LNCAP (cell line): ENCODE measurements around the gene C11orf86.

Source experiments
- CTCF ChIP-seq: fragments of 450-650 bp; IDR thresholded peaks from 2 replicates; pipeline ENCODE4 v1.5.1; 2017; ENCODE audit warnings: mild to moderate bottlenecking

C11orf86 gene

DNA sequence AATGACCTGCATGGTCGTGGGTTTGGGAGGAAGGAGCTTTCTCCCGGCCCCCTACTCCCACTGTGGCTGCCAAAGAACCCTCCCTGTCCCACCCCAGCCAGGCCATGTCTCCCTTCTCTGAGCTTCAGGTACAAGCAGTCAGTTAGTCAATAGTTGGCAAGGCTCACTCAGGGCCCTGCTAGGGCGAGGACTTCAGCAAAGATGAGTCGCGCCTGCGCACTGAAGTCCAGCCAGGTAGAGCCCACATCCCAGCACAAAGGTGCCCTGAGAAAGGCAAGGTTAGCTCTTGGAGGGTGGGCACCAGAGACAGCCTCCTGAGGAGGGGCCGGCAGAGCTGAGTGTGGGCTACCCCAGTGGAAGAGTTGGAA, 11.1 kb downstream of the C11orf86 start:
- no peak for TF ChIP-seq CTCF

DNA sequence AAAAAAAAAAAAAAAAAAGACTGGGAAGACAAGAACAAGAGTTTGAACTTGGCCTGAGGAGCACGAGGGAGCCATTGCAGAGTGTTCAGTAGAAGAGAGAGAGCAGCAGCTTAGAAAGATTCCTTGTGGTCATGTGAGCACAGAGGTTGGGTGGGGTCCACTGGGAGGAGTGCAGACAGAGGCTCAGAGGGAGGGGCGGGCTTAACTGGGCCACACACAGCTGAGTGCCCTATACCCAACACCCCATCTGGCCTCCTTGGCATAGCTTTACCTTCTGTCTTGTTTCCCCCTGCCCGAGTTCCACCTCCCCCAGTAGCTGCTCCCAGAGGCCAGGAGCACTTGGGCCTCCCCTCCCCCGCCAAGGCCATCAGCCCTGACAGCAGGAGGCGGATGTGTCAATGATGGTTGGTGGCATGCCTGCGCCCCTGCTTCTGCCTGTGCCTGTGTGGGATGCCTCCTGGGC, 12.1 kb downstream of the C11orf86 start:
- no peak for TF ChIP-seq CTCF

GRCh38 chr11:66987924-66988637, 13.0 kb downstream of the C11orf86 start:
- TF ChIP-seq CTCF = no peak

DNA sequence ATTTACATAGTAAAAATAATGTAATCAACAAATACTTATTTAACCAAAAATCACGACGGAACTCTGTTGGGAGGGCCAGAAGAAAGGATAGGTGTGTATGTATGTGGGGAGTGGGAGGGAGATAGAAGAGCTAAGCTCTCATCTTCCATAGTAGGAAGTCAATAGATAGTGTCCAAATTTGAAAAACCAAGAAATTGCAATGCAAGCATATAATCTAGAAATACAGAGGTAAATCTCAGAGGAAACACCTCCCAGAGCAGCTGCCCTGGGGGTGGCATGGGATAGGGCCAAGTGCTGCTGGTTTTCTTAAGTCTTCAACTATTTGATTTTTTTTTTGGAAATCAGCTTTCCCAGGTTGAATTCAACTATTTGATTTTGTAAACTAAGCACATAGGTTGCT, 16.9 kb downstream of the C11orf86 start:
- no peak for TF ChIP-seq CTCF

- TF ChIP-seq CTCF = no peak
Measured at GRCh38 chr11:66996609-66997273, 21.6 kb downstream of the C11orf86 start.

GRCh38 chr11:66999555-66999954, 24.5 kb downstream of the C11orf86 start:
- TF ChIP-seq CTCF = no peak

DNA sequence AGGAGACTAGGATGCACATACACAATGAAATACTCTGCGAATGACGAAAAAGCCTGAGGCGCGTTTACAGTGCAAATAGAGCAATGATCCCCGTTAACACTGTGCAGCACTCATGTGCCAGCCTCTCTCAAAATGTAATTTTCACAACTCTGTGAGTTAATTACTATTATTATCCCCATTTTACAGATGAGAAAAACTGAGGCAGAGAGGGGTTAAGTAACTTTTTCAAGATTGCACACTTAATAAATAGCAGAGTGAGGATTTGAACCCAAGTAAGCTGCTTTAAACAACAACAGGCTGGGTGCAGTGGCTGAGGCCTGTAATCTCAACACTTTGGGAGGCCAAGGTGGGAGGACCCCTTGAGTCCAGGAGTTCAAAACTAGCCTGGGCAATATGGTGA, 26.2 kb downstream of the C11orf86 start:
- no peak for TF ChIP-seq CTCF
